Liver (tissue), 3 donors: ENCODE measurements around the gene ATP2B1.

Source experiments
- EGR1 ChIP-seq, 2 donors: IDR thresholded peaks; 2 replicates each; pipeline ENCODE4 v1.6.1; 2016 to 2018; ENCODE audit warnings: antibody characterized with exemption in 2 of 2, low read depth in 2 of 2
- FOXA1 ChIP-seq: IDR thresholded peaks from 2 replicates; pipeline ENCODE4 v1.6.1; 2016; ENCODE audit warnings: antibody characterized with exemption
- RAD21 ChIP-seq, 2 donors: IDR thresholded peaks; 2 replicates each; pipeline ENCODE4 v1.6.1; 2016; ENCODE audit warnings: antibody characterized with exemption in 2 of 2, mild to moderate bottlenecking in 2 of 2
- RXRA ChIP-seq, 2 donors: IDR thresholded peaks; 2 replicates each; pipeline ENCODE4 v1.6.1; 2017 to 2018; ENCODE audit warnings: antibody characterized with exemption in 2 of 2, mild to moderate bottlenecking in 1 of 2
- SP1 ChIP-seq: IDR thresholded peaks from 2 replicates; pipeline ENCODE4 v1.6.1; 2018; ENCODE audit warnings: antibody characterized with exemption, mild to moderate bottlenecking
- YY1 ChIP-seq: IDR thresholded peaks from 2 replicates; pipeline ENCODE4 v1.6.1; 2016; ENCODE audit warnings: antibody characterized with exemption, mild to moderate bottlenecking
- TF ChIP-seq, protein P1 (sequence below): fragments of 150-350 bp; IDR thresholded peaks from 2 replicates; pipeline ENCODE4 v1.5.1; 2017; ENCODE audit warnings: improper control_type of control experiment, low read depth, low read length; ENCODE audit not compliant: missing input control
- TF ChIP-seq, protein P2 (sequence below): IDR thresholded peaks from 2 replicates; pipeline ENCODE4 v1.6.1; 2016; ENCODE audit warnings: antibody characterized with exemption
- TF ChIP-seq, protein P3 (sequence below): IDR thresholded peaks from 2 replicates; pipeline ENCODE4 v1.6.1; 2016; ENCODE audit warnings: antibody characterized with exemption
- donor health status: healthy.
- donor health status: healthy.

DNA sequence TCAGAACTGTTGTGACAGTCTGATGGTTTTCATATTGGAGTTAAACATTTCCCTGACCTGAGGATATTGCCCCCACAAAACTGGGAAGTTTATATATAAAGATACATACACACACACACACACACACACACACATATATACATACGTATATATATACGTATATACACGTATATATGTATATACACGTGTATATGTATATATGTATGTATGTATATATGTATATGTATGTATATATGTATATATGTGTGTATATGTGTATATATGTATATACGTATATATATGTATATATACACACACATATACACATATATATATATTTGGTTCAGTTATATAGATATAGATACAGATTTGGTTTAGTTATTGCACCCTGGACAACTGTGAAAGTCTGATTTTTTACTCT lies 65.7 kb downstream of the ATP2B1 start:
- TF ChIP-seq, protein P1, sequence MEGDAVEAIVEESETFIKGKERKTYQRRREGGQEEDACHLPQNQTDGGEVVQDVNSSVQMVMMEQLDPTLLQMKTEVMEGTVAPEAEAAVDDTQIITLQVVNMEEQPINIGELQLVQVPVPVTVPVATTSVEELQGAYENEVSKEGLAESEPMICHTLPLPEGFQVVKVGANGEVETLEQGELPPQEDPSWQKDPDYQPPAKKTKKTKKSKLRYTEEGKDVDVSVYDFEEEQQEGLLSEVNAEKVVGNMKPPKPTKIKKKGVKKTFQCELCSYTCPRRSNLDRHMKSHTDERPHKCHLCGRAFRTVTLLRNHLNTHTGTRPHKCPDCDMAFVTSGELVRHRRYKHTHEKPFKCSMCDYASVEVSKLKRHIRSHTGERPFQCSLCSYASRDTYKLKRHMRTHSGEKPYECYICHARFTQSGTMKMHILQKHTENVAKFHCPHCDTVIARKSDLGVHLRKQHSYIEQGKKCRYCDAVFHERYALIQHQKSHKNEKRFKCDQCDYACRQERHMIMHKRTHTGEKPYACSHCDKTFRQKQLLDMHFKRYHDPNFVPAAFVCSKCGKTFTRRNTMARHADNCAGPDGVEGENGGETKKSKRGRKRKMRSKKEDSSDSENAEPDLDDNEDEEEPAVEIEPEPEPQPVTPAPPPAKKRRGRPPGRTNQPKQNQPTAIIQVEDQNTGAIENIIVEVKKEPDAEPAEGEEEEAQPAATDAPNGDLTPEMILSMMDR = no peak
- TF ChIP-seq EGR1 (IDR thresholded peaks at IDR 0.05; ENCODE audit: low read depth in 2 of 2) = no peak
- no peak for TF ChIP-seq YY1
- TF ChIP-seq RAD21 (IDR thresholded peaks at IDR 0.05) = no peak
- TF ChIP-seq SP1 = no peak
- TF ChIP-seq, protein P2, sequence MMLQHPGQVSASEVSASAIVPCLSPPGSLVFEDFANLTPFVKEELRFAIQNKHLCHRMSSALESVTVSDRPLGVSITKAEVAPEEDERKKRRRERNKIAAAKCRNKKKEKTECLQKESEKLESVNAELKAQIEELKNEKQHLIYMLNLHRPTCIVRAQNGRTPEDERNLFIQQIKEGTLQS = no peak
- TF ChIP-seq, protein P3, sequence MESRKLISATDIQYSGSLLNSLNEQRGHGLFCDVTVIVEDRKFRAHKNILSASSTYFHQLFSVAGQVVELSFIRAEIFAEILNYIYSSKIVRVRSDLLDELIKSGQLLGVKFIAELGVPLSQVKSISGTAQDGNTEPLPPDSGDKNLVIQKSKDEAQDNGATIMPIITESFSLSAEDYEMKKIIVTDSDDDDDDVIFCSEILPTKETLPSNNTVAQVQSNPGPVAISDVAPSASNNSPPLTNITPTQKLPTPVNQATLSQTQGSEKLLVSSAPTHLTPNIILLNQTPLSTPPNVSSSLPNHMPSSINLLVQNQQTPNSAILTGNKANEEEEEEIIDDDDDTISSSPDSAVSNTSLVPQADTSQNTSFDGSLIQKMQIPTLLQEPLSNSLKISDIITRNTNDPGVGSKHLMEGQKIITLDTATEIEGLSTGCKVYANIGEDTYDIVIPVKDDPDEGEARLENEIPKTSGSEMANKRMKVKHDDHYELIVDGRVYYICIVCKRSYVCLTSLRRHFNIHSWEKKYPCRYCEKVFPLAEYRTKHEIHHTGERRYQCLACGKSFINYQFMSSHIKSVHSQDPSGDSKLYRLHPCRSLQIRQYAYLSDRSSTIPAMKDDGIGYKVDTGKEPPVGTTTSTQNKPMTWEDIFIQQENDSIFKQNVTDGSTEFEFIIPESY = no peak
- TF ChIP-seq FOXA1 = no peak
- no peak for TF ChIP-seq RXRA (IDR thresholded peaks at IDR 0.05)
